Measurements from ENCODE around the gene NTMT2.
"Not testable (repeated sequence)": the region's sequence is repeated elsewhere in the genome, so short reads cannot be mapped to it uniquely, and the experiment has no call there.

Gene NTMT2

DNA sequence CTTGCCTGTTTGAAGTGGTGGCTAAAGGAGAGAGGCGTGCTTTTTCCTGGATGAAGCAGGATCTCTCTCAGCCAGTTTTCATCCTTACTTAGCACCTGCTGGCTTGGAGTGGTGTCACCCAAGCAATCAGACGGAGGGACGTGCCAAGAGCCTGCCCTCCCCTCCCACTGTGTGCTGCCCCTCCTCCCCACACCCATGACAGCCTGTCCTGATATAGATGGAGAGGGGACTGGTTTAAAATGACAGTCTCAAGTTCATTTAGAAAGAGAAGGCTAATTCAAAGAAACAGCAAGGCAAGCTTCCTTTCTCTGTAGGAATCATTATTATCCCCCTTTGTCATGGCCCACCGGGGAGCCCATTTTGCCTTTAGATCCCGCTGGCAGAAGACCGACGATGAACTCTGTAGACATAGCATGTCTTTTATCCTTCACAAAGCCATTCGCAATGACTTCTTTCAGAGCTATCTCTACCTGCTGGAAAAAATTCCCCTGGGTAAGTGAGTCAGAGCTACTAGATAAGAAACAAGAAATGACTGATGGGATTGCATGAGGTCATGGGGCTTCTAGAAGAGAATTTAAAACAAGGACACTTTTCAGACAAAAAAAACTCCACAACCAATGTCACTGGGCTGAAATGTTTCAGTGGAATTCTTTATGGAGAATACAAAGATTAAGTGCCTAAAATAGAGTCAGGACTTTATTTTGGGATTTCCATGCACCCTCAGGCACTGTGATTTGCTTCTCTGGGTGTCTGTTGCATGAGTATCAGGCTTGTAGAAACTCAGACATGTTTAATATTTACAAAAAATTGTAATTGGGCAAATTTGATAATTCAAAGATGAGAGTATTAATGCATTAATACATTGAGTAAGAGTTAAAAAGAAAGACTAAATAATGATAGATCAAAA is at the start of gene NTMT2:
Gene NTMT2, plus strand, starts transcription at position 190 of the 907 bp plus-strand sequence. Its CDS starts 149 bp downstream, at position 339.
- DNase-seq (ENCODE audit: low spot score), result no peak

GRCh38 chr1:170095976-170096748 is 49.6 kb upstream of the NTMT2 start:
- no peak for DNase-seq (ENCODE audit: low spot score)

GRCh38 chr1:170096806-170097340 is 48.9 kb upstream of the NTMT2 start:
- no peak for DNase-seq (ENCODE audit: low spot score)

- no peak for DNase-seq (ENCODE audit: low spot score)
Measured at GRCh38 chr1:170097449-170097948, 48.3 kb upstream of the NTMT2 start.

DNA sequence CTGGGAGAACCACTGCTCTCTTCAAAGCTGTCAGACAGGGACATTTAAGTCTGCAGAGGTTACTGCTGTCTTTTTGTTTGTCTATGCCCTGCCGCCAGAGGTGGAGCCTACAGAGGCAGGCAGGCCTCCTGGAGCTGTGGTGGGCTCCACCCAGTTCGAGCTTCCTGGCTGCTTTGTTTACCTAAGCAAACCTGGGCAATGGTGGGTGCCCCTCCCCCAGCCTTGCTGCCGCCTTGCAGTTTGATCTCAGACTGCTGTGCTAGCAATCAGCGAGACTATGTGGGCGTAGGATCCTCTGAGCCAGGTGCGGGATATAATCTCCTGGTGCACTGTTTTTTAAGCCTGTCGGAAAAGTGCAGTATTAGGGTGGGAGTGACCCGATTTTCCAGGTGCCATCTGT is 32.6 kb upstream of the NTMT2 start:
- DNase-seq (ENCODE audit: low spot score), result not testable (repeated sequence)

DNA sequence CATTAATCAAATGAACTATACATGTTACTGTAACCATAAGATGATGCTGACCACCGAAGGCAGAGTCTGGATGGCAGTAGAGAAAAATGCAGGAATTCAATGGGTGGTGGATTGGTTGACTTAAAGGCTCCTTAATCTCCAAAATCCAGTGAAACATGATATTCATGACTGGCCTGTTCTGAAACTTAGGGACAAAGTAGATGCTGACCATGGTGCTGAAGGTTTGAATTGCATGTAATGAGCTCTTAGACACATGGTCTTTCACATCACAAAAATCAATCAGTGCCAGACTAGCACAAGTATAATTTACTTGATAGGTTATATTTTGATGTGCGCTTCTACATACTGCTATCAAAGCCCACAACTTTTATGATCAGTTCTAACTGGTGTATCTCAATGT is 30.9 kb upstream of the NTMT2 start:
- DNase-seq (ENCODE audit: low spot score), result no peak

- no peak for DNase-seq (ENCODE audit: low spot score)
Measured at GRCh38 chr1:170122366-170122765, 23.4 kb upstream of the NTMT2 start.

DNA sequence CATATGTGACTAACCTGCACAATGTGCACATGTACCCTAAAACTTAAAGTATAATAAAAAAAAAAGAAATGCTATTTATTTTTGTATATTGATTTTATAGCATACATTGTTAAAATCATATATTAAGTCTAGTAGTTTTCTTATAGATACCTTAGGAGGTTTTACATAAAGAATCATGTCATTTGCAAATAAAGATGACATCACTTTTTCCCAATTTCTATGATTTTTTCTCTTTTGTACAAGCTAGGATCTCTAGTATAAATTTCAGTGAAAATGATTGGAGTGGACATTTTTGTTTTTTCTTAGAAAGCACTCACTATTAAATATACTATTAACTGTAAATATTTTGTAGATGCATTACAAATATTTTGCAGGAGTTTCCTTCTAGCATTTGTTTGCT is 20.5 kb upstream of the NTMT2 start:
- no peak for DNase-seq (ENCODE audit: low spot score)

- no peak for DNase-seq (ENCODE audit: low spot score)
Measured at GRCh38 chr1:170126696-170127095, 19.1 kb upstream of the NTMT2 start.

GRCh38 chr1:170131450-170131849 is 14.3 kb upstream of the NTMT2 start:
- no peak for DNase-seq (ENCODE audit: low spot score)

GRCh38 chr1:170131984-170132383 is 13.8 kb upstream of the NTMT2 start:
- no peak for DNase-seq (ENCODE audit: low spot score)

- no peak for DNase-seq (ENCODE audit: low spot score)
Measured at GRCh38 chr1:170133766-170134495, 11.8 kb upstream of the NTMT2 start.

DNA sequence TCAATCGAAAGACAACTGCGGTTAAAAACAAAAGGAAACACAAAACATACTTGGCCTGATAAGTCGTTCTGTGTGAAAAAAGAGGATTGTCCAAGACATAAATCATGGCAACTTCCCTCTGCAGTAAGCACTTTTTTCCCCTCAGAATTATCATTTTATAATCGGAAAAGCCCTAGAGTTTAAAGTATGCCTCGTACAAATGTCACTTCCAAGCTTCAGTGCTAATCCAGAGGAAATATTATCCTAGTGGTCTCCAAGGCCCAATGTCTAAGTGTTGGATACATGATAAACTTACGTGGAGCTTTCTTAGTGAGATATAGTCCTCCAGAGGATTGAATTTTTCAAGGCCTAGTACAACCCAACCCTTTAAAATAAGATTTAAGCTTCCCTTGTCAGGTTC is 11.2 kb upstream of the NTMT2 start:
- no peak for DNase-seq (ENCODE audit: low spot score)

DNA sequence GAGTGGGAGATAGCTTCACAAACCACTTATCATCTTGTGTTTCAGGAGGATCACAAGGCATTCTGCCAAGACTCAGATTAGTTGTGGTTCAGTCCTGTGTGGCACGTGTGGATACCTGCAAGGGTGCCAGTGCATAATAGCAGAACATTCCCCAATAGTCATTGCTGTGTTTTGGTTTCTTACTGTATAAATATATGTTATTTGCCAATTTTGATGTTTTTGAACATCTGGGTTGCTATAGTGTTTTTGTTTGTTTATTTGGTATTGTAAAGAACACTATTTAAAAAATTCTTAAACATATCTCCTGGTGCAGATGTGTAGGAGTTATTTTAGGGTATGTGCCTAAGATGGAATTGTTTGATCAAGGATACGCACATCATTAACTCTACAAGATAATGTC is 5.4 kb upstream of the NTMT2 start:
- DNase-seq (ENCODE audit: low spot score), result no peak

DNA sequence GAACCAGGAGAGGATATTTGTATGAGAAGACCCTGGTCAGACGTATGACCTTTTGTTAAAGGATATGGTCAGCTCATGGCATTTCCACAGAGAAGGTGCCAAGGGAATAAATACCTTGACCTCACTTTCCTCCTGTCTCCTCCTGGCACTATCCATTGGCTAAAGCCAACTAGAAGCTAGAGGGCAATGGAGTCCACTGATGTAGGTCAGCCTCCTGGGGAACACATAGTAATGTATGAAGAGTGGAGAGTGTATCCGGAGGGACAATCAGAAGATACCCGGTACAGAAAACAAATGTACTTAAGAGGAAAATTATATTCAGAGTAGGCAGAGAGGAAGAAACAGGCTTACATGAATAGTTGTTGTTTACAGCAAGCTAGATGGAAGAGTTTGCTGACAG is 698 bp upstream of the NTMT2 start:
- DNase-seq (ENCODE audit: low spot score), result no peak

DNA sequence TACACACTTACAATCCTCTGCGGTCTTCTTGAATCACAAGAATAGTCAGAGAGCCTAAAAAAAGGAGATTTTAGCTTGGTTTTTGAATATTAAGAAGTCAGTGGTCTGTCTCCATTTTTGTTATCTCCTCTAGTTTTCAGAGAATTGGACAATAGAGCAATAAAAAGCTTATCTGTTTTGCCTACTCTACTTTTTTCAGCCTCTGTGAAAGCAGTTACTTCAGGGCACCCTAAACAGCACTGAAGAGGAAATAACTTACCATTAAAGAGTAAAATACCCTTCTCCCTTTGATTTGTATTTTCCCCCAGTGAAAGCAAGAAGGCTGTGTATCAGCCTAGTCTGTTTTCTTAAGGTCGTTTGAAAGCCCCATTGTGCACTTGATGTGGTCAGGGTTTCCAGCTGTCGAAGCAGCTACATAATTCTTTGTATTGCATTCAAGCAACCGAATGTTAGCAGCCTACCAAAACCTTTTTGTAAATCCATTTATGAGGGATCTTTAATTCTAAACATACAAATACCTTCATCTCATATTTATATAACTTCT is 1.0 kb downstream of the NTMT2 start:
- DNase-seq (ENCODE audit: low spot score), result no peak

- DNase-seq (ENCODE audit: low spot score), result no peak
Measured at GRCh38 chr1:170149241-170149640, 3.5 kb downstream of the NTMT2 start.

- no peak for DNase-seq (ENCODE audit: low spot score)
Measured at GRCh38 chr1:170150016-170150415, 4.3 kb downstream of the NTMT2 start.

DNA sequence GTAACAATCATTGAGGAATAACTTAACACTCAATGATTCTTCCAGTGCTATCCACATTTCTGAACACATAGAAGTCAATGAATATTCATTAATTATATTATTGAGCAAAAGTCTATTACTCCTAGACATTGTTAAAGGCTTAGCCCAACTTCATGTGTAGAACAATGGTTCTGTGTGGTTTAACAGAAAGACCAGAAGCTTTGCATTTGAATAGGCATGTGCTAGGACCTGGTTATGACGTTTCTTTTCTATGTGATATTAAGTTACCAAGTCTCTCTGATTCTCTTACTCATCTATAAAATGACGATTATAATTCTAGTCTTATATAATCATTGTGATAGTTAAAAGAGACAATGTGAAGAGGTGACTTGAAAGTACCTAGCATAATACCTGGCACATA is 5.2 kb downstream of the NTMT2 start:
- no peak for DNase-seq (ENCODE audit: low spot score)

DNA sequence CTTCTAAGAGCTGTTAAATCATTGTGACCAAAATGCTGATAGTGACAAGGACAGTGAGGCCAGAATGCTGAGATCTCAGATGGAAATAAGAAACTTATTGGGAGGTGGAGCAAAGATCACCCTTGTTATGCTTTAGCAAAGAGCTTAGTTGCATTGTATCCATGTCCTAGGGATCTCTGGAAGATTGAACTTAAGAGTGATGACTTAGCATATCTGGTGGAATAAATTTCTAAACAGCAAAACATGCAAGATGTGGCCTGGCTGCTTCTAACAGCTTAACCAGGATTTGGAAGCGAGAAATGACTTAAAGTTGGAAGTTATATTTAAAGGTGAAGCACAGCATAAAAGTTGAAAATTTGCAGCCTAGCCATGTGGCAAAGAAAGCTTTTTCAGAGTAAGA is 7.7 kb downstream of the NTMT2 start:
- DNase-seq (ENCODE audit: low spot score), result no peak

- no peak for DNase-seq (ENCODE audit: low spot score)
Measured at GRCh38 chr1:170155055-170155454, 9.3 kb downstream of the NTMT2 start.

- no peak for DNase-seq (ENCODE audit: low spot score)
Measured at GRCh38 chr1:170156594-170156993, 10.8 kb downstream of the NTMT2 start.
